GM12892 (cell line): Measurements from ENCODE around the gene PDE4B.

Experiments used
- POLR2A ChIP-seq: IDR thresholded peaks from 2 replicates; pipeline ENCODE4 v1.6.1; 2011; ENCODE audit warnings: low read depth, low read length, control low read depth
- POLR2AphosphoS5 ChIP-seq: IDR thresholded peaks from 2 replicates; pipeline ENCODE4 v1.6.1; 2011; ENCODE audit warnings: low read depth, low read length, control low read depth

- no peak for TF ChIP-seq POLR2AphosphoS5
- TF ChIP-seq POLR2A, result no peak
Measured at GRCh38 chr1:66197120-66197519, 404.4 kb downstream of the PDE4B start.
